ENCODE data around the gene METTL6. TPM values are rescaled to one million over a fixed set of nuclear protein-coding genes. Genes with fewer than 3 reads are reported as not detected.

The METTL6 gene
- polyA plus RNA-seq, 1 of the 3 experiments (the other 2 are of a cell fraction) = 22.7 TPM

DNA sequence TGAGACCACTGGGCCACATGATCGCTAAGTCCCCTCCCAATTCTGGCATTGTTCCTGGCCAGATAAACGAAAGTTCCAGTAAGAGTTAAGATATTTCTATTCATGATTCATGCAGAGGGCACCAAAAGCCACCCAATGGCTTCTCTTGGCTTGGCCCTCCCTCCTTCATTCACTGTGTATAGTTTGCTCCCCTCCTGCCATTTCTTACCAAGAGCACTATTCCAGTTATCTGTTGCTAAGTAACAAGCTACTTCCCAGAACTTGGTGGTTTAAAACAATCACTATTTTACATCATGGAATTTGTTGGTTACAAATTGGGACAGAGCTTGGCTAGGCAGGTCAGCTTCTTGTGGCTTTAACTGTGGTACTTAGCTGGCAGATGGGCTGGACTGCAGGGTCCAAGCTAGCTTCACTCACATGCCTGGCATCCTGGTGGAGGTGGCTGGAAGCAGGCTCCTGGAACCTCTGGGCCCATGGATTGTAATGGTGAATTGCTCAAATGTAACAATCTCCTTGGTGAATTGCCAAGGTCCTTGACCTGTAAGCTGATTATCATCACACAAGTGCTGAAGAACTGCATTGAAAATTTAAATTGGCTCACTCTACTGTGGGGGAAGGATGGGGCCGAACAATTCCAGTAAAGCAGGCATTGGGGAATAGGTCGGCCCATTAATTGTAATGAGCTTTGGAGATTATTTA, 16.6 kb upstream of the METTL6 start:
- DNase-seq = no peak

DNA sequence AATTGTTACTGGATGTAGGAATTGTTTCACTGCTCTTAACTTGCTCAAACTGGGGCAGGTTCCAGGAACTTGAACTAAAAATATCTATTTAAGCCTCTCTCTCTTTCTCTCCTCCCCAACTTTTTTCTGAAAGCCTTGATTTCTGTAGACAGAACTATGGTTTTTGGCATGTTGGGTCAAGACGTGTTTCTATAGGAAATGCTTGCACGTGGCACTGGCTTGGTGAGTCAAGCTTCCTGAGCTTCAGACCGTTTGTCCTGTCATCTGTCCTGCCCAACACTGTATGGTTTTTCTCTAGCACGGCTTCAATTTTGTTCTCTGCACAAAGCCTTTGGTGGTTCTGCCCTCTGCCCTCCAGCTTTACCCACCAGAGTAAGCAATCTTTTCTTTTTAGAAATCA, 13.5 kb upstream of the METTL6 start:
- H3K36me3 ChIP-seq (replicated peaks in 1 of 2; ENCODE audit: control insufficient read depth in 1 of 2, insufficient read depth in 2 of 2, low read length in 1 of 2) = peaks cover 61 to 68% of the 10 kb centered on the region in 2 experiments
- H4K20me1 ChIP-seq (ENCODE audit: insufficient read depth) = no peaks in the 10 kb centered on the region
- no peak overlapping the region for H2AFZ ChIP-seq (ENCODE audit: low read depth)
- peaks cover 18% of the 10 kb centered on the region for H3F3A ChIP-seq (replicated peaks; ENCODE audit: insufficient read depth)
- H3K9me3 ChIP-seq = no peaks in the 10 kb centered on the region
- ChIA-PET CTCF (interaction anchor here (1.8 kb wide), 1 partner anchor 19 kb away, joined by 4 read pairs; no protein-coding TSS in a partner anchor), POLR2A (no interaction called here)
- no peaks in the 10 kb centered on the region; a peak in 1 of 4 replicates for H3K4me1 ChIP-seq (ENCODE audit: control insufficient read depth in 1 of 2, insufficient read depth in 2 of 2, low read depth in 1 of 2, low read length in 1 of 2)
- no peak for TF ChIP-seq JUND (IDR thresholded peaks at IDR 0.05)
- TF ChIP-seq RFX5 (IDR thresholded peaks at IDR 0.05; ENCODE audit: low read length) = no peak
- TF ChIP-seq SIN3A (IDR thresholded peaks at IDR 0.05; ENCODE audit: borderline replicate concordance, low read depth, low read length) = no peak
- no peak for TF ChIP-seq NFIC (IDR thresholded peaks at IDR 0.05; ENCODE audit: borderline replicate concordance)
- TF ChIP-seq ELF1 (IDR thresholded peaks at IDR 0.05) = no peak
- TF ChIP-seq RAD21 (IDR thresholded peaks at IDR 0.05; ENCODE audit: low read length) = no peak
- no peaks in the 10 kb centered on the region for H3K27me3 ChIP-seq (ENCODE audit: insufficient read depth)
- no peak overlapping the region for H3K27ac ChIP-seq (ENCODE audit: low read depth in 2 of 2, low read length in 1 of 2)
- no peaks in the 10 kb centered on the region for H3K9me2 ChIP-seq
- H3K4me3 ChIP-seq (ENCODE audit: low read depth in 2 of 2, low read length in 1 of 2) = no peak overlapping the region
- H3K79me2 ChIP-seq (ENCODE audit: insufficient read depth) = no peaks in the 10 kb centered on the region
- WGBS (ENCODE audit: low lambda C conversion rate) = 87% methylated on average over 4 of the region's 4 CpGs
- H3K9ac ChIP-seq = no peak overlapping the region
- DNase-seq = no peak
- no peak overlapping the region for H3K4me2 ChIP-seq

More for the DNA sequence above, 16.6 kb upstream of the METTL6 start:
- 0 out of 2 replicates have a peak, but pooled peaks have one; percentile 10 for TF ChIP-seq POLR2AphosphoS5 (IDR thresholded peaks at IDR 0.05; ENCODE audit: low read depth, low read length)
- no peak for TF ChIP-seq NFIC (IDR thresholded peaks at IDR 0.05; ENCODE audit: borderline replicate concordance)
- TF ChIP-seq, protein P1, sequence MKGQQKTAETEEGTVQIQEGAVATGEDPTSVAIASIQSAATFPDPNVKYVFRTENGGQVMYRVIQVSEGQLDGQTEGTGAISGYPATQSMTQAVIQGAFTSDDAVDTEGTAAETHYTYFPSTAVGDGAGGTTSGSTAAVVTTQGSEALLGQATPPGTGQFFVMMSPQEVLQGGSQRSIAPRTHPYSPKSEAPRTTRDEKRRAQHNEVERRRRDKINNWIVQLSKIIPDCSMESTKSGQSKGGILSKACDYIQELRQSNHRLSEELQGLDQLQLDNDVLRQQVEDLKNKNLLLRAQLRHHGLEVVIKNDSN (IDR thresholded peaks at IDR 0.05; ENCODE audit: borderline replicate concordance, low read depth) = peak; percentile 15; the same call in 1 of the 2 replicates
- no peaks in the 10 kb centered on the region for H3K9me3 ChIP-seq
- no peak overlapping the region for H3K27ac ChIP-seq (ENCODE audit: low read depth in 2 of 2, low read length in 1 of 2)
- H3K9me2 ChIP-seq = no peaks in the 10 kb centered on the region
- CTCF ChIA-PET = interaction anchor here (1.0 to 2.0 kb wide), 4 partner anchors 14 to 176 kb away, joined by 5 to 6 read pairs (median 5); no protein-coding TSS in a partner anchor
- H3K4me1 ChIP-seq (ENCODE audit: control insufficient read depth in 1 of 2, insufficient read depth in 2 of 2, low read depth in 1 of 2, low read length in 1 of 2) = no peaks in the 10 kb centered on the region; a peak in 1 of 4 replicates
- no peak overlapping the region for H3K4me2 ChIP-seq
- H3K4me3 ChIP-seq (ENCODE audit: low read depth in 2 of 2, low read length in 1 of 2) = no peak overlapping the region
- H3K27me3 ChIP-seq (ENCODE audit: insufficient read depth) = no peaks in the 10 kb centered on the region
- H3K9ac ChIP-seq = no peak overlapping the region
- no peak overlapping the region for H2AFZ ChIP-seq (ENCODE audit: low read depth)
- H4K20me1 ChIP-seq (ENCODE audit: insufficient read depth) = no peaks in the 10 kb centered on the region
- WGBS (ENCODE audit: low lambda C conversion rate) = 76% methylated on average over 4 of the region's 4 CpGs
- POLR2A ChIA-PET = no interaction called here
- H3K79me2 ChIP-seq (ENCODE audit: insufficient read depth) = no peaks in the 10 kb centered on the region
- H3F3A ChIP-seq (replicated peaks; ENCODE audit: insufficient read depth) = peaks cover 6% of the 10 kb centered on the region
- peaks cover 30 to 43% of the 10 kb centered on the region in 2 experiments for H3K36me3 ChIP-seq (replicated peaks in 1 of 2; ENCODE audit: control insufficient read depth in 1 of 2, insufficient read depth in 2 of 2, low read length in 1 of 2)

GRCh38 chr3:15439476-15439875, 12.1 kb upstream of the METTL6 start:
- Histone ChIP-seq H3K4me3 (ENCODE audit: low read depth in 2 of 2, low read length in 1 of 2) (no peak overlapping the region), H3K4me1 (ENCODE audit: control insufficient read depth in 1 of 2, insufficient read depth in 2 of 2, low read depth in 1 of 2, low read length in 1 of 2) (no peaks in the 10 kb centered on the region; a peak in 1 of 4 replicates), H3K79me2 (ENCODE audit: insufficient read depth) (no peaks in the 10 kb centered on the region), H3K27me3 (ENCODE audit: insufficient read depth) (no peaks in the 10 kb centered on the region), H3K27ac (ENCODE audit: low read depth in 2 of 2, low read length in 1 of 2) (no peak overlapping the region), H4K20me1 (ENCODE audit: insufficient read depth) (peaks cover 8% of the 10 kb centered on the region; the same call in 1 of the 2 replicates), H3F3A (replicated peaks; ENCODE audit: insufficient read depth) (peaks cover 18% of the 10 kb centered on the region), H3K9me3 (no peaks in the 10 kb centered on the region), H3K36me3 (replicated peaks in 1 of 2; ENCODE audit: control insufficient read depth in 1 of 2, insufficient read depth in 2 of 2, low read length in 1 of 2) (peaks cover 73 to 82% of the 10 kb centered on the region in 2 experiments), H3K4me2 (no peak overlapping the region), H3K9me2 (no peaks in the 10 kb centered on the region), H3K9ac (no peak overlapping the region), H2AFZ (ENCODE audit: low read depth) (no peak overlapping the region)
- POLR2A ChIA-PET = no interaction called here
- CTCF ChIA-PET = interaction anchor here (1.8 kb wide), 1 partner anchor 20 kb away, joined by 4 read pairs; no protein-coding TSS in a partner anchor
- 0 out of 2 replicates have a peak, but pooled peaks have one; percentile 7 for TF ChIP-seq PBX3 (IDR thresholded peaks at IDR 0.05)
- TF ChIP-seq IRF3 (IDR thresholded peaks at IDR 0.05; ENCODE audit: low read depth, low read length) = no peak
- DNase-seq = no peak

Measured in SK-N-SH (cell line).